Measurements from ENCODE around the gene USP34. TPM values are rescaled to one million over a fixed set of nuclear protein-coding genes. Genes with fewer than 3 reads are reported as not detected.

The USP34 gene
- total and polyA plus RNA-seq, 2 of the 4 experiments (the other 2 are of a cell fraction), result 34.7 to 128 TPM

Small RNAs within 50 kb of the gene (microRNA-seq; reads per million reads assigned to microRNA genes)
- not detected for gene SNORA70B (ENCODE audit: insufficient read depth, insufficient read length)

Small RNAs within 50 kb of the gene (small RNA-seq; reads per million reads assigned to genes)
- gene SNORA70B, result 0 to 1.2 (median 0) reads per million in 5 experiments

Other genes with a start within 250 kb of the USP34 start
- 104 and 192 TPM in 2 replicates for gene XPO1, start 67.3 kb upstream of the USP34 start, total RNA-seq (2012; rRNA removed)
- 55.9 and 78.5 TPM in 2 replicates for gene XPO1, start 67.3 kb upstream of the USP34 start, polyA plus RNA-seq (2012; rRNA removed)

All from IMR-90 (cell line).